GM15510 (cell line): ENCODE data around the gene CD58.

ENCODE experiments used
- POLR2A ChIP-seq: IDR thresholded peaks from 3 replicates; pipeline ENCODE4 v1.6.1; 2011; ENCODE audit warnings: borderline replicate concordance; ENCODE audit not compliant: insufficient read length; ENCODE audit errors: extremely low read depth

The CD58 gene

GRCh38 chr1:116553386-116554115 lies 17.3 kb downstream of the CD58 start:
- TF ChIP-seq POLR2A, result no peak

GRCh38 chr1:116546354-116546977 lies 24.4 kb downstream of the CD58 start:
- TF ChIP-seq POLR2A, result no peak

- peak; percentile 35 for TF ChIP-seq POLR2A
These were observed 25.5 kb downstream of the CD58 start for GRCh38 chr1:116545359-116545705.

GRCh38 chr1:116544588-116545358 lies 26.1 kb downstream of the CD58 start:
- no peak for TF ChIP-seq POLR2A

GRCh38 chr1:116540088-116540487 lies 30.7 kb downstream of the CD58 start:
- TF ChIP-seq POLR2A, result peak; percentile 10

- no peak for TF ChIP-seq POLR2A
These were observed 32.3 kb downstream of the CD58 start for GRCh38 chr1:116538544-116538943.

- no peak for TF ChIP-seq POLR2A
These were observed 32.9 kb downstream of the CD58 start for GRCh38 chr1:116537898-116538297.

GRCh38 chr1:116537040-116537831 lies 33.6 kb downstream of the CD58 start:
- TF ChIP-seq POLR2A, result no peak

GRCh38 chr1:116534014-116534739 lies 36.6 kb downstream of the CD58 start:
- TF ChIP-seq POLR2A, result no peak

GRCh38 chr1:116533429-116533820 lies 37.4 kb downstream of the CD58 start:
- no peak for TF ChIP-seq POLR2A

GRCh38 chr1:116532671-116533428 lies 38.0 kb downstream of the CD58 start:
- no peak for TF ChIP-seq POLR2A

GRCh38 chr1:116531917-116532316 lies 38.9 kb downstream of the CD58 start:
- TF ChIP-seq POLR2A, result no peak

- no peak for TF ChIP-seq POLR2A
These were observed 41.1 kb downstream of the CD58 start for GRCh38 chr1:116529681-116530080.
